ENCODE results near the gene FOLR1.
"Not testable (repeated sequence)": the region's sequence is repeated elsewhere in the genome, so short reads cannot be mapped to it uniquely, and the experiment has no call there.

DNA sequence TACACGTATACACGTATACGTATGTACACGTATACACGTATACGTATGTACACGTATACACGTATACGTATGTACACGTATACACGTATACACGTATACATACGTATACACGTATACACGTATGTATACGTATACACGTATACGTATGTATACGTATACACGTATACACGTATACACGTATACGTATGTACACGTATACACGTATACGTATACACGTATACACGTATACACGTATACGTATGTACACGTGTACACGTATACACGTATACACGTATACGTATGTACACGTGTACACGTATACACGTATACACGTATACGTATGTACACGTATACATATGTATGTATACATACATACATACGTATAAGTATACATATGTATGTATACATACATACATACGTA, 9.5 kb downstream of the FOLR1 start:
- TF ChIP-seq, protein P1, sequence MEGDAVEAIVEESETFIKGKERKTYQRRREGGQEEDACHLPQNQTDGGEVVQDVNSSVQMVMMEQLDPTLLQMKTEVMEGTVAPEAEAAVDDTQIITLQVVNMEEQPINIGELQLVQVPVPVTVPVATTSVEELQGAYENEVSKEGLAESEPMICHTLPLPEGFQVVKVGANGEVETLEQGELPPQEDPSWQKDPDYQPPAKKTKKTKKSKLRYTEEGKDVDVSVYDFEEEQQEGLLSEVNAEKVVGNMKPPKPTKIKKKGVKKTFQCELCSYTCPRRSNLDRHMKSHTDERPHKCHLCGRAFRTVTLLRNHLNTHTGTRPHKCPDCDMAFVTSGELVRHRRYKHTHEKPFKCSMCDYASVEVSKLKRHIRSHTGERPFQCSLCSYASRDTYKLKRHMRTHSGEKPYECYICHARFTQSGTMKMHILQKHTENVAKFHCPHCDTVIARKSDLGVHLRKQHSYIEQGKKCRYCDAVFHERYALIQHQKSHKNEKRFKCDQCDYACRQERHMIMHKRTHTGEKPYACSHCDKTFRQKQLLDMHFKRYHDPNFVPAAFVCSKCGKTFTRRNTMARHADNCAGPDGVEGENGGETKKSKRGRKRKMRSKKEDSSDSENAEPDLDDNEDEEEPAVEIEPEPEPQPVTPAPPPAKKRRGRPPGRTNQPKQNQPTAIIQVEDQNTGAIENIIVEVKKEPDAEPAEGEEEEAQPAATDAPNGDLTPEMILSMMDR (IDR thresholded peaks at IDR 0.05), result not testable (repeated sequence)
- not testable (repeated sequence) for TF ChIP-seq POLR2A (IDR thresholded peaks at IDR 0.05)
